ENCODE measurements around the gene RHOG.

DNA sequence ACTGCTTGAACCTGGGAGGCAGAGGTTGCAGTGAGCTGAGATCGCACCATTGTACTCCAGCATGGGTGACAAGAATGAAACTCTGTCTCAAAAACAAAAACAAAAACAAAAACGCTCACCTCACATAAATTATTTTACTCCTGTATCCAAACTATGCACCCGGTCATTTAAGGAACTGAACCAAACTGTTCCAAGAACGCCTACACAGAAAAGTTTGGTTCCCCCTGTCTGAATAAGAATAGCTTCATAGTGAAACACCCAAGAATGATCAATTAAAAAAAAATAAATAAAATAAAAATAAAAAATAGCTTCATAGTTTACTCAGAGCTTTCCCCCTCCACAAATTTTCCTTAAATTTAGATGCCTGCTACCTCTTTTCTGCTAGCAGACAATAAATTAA, 57.1 kb downstream of the RHOG start:
- TF ChIP-seq, protein P1, sequence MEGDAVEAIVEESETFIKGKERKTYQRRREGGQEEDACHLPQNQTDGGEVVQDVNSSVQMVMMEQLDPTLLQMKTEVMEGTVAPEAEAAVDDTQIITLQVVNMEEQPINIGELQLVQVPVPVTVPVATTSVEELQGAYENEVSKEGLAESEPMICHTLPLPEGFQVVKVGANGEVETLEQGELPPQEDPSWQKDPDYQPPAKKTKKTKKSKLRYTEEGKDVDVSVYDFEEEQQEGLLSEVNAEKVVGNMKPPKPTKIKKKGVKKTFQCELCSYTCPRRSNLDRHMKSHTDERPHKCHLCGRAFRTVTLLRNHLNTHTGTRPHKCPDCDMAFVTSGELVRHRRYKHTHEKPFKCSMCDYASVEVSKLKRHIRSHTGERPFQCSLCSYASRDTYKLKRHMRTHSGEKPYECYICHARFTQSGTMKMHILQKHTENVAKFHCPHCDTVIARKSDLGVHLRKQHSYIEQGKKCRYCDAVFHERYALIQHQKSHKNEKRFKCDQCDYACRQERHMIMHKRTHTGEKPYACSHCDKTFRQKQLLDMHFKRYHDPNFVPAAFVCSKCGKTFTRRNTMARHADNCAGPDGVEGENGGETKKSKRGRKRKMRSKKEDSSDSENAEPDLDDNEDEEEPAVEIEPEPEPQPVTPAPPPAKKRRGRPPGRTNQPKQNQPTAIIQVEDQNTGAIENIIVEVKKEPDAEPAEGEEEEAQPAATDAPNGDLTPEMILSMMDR (IDR thresholded peaks at IDR 0.05; ENCODE audit: low read depth, low read length) = no peak
- TF ChIP-seq EZH2phosphoT487 (IDR thresholded peaks at IDR 0.05; ENCODE audit: low read depth) = no peak
